GM12878 (cell line): Measurements from ENCODE around the gene CCDC138.

Source experiments
- MXI1 ChIP-seq: fragments of 150-350 bp; IDR thresholded peaks from 2 replicates; pipeline ENCODE4 v1.6.1; 2011; ENCODE audit warnings: low read depth, mild to moderate bottlenecking, inconsistent platforms, low read length, improper control_type of control experiment
- YY1 ChIP-seq: IDR thresholded peaks from 2 replicates; pipeline ENCODE4 v1.6.1; 2011; ENCODE audit warnings: low read depth, mild to moderate bottlenecking, low read length
- TF ChIP-seq, protein P1 (sequence below), 3 experiments: IDR thresholded peaks in 2 of 3; conservative IDR thresholded peaks in 1 of 3; 2 replicates each; pipeline ENCODE4 v1.5.1; 2011; ENCODE audit warnings: low read depth in 3 of 3, low read length in 3 of 3, mild to moderate bottlenecking in 3 of 3, control low read depth in 2 of 3, moderate library complexity in 2 of 3, inconsistent platforms in 1 of 3, mixed read lengths in 1 of 3; ENCODE audit not compliant: control insufficient read depth in 2 of 3, insufficient read depth in 1 of 3; ENCODE audit errors: extremely low read depth in 1 of 3

GRCh38 chr2:108894766-108895165 lies 108.2 kb downstream of the CCDC138 start:
- TF ChIP-seq, protein P1, sequence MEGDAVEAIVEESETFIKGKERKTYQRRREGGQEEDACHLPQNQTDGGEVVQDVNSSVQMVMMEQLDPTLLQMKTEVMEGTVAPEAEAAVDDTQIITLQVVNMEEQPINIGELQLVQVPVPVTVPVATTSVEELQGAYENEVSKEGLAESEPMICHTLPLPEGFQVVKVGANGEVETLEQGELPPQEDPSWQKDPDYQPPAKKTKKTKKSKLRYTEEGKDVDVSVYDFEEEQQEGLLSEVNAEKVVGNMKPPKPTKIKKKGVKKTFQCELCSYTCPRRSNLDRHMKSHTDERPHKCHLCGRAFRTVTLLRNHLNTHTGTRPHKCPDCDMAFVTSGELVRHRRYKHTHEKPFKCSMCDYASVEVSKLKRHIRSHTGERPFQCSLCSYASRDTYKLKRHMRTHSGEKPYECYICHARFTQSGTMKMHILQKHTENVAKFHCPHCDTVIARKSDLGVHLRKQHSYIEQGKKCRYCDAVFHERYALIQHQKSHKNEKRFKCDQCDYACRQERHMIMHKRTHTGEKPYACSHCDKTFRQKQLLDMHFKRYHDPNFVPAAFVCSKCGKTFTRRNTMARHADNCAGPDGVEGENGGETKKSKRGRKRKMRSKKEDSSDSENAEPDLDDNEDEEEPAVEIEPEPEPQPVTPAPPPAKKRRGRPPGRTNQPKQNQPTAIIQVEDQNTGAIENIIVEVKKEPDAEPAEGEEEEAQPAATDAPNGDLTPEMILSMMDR (IDR thresholded peaks at IDR 0.05 in 2 of 3, conservative IDR thresholded peaks at IDR 0.05 in 1 of 3; ENCODE audit: control insufficient read depth in 2 of 3, extremely low read depth in 1 of 3, insufficient read depth in 1 of 3, low read depth in 3 of 3, low read length in 3 of 3), result no peak
- TF ChIP-seq YY1 (no peak), MXI1 (no peak)
